ENCODE measurements around the gene IRAK4. TPM values are rescaled to one million over a fixed set of nuclear protein-coding genes. Genes with fewer than 3 reads are reported as not detected.

The IRAK4 gene
- total RNA-seq, 1 donor from 2014 or later, result 9.6 TPM

- H3K36me3 Mint-ChIP-seq (ENCODE audit: unreplicated experiment), result no peaks in the 10 kb centered on the region
- no peak overlapping the region for H3K27ac Mint-ChIP-seq (ENCODE audit: unreplicated experiment)
- H3K4me3 Mint-ChIP-seq (ENCODE audit: unreplicated experiment), result no peak overlapping the region
- DNase-seq (ENCODE audit: extremely low spot score, unreplicated experiment), result no peak
- TF ChIP-seq CTCF (IDR thresholded peaks at IDR 0.05), result no peak
- H3K9me3 Mint-ChIP-seq (ENCODE audit: unreplicated experiment), result peaks cover 3% of the 10 kb centered on the region
- H3K4me1 Mint-ChIP-seq (ENCODE audit: unreplicated experiment), result no peaks in the 10 kb centered on the region
- peaks cover 12% of the 10 kb centered on the region for H3K27me3 Mint-ChIP-seq (ENCODE audit: unreplicated experiment)
These were observed 30.1 kb upstream of the IRAK4 start for GRCh38 chr12:43728698-43729097.

- no peak overlapping the region for H3K27ac Mint-ChIP-seq (ENCODE audit: unreplicated experiment)
- peaks cover 12% of the 10 kb centered on the region for H3K27me3 Mint-ChIP-seq (ENCODE audit: unreplicated experiment)
- H3K36me3 Mint-ChIP-seq (ENCODE audit: unreplicated experiment), result no peaks in the 10 kb centered on the region
- TF ChIP-seq CTCF (IDR thresholded peaks at IDR 0.05), result no peak
- no peaks in the 10 kb centered on the region for H3K4me1 Mint-ChIP-seq (ENCODE audit: unreplicated experiment)
- H3K4me3 Mint-ChIP-seq (ENCODE audit: unreplicated experiment), result no peak overlapping the region
- DNase-seq (ENCODE audit: extremely low spot score, unreplicated experiment), result no peak
- peaks cover 3% of the 10 kb centered on the region for H3K9me3 Mint-ChIP-seq (ENCODE audit: unreplicated experiment)
These were observed 28.5 kb upstream of the IRAK4 start for GRCh38 chr12:43730283-43730682.

GRCh38 chr12:43733687-43734086 lies 25.1 kb upstream of the IRAK4 start:
- H3K4me1 Mint-ChIP-seq (ENCODE audit: unreplicated experiment), result peaks cover 6% of the 10 kb centered on the region
- peaks cover 12% of the 10 kb centered on the region for H3K27me3 Mint-ChIP-seq (ENCODE audit: unreplicated experiment)
- H3K27ac Mint-ChIP-seq (ENCODE audit: unreplicated experiment), result no peak overlapping the region
- H3K4me3 Mint-ChIP-seq (ENCODE audit: unreplicated experiment), result no peak overlapping the region
- peak; percentile 12 for TF ChIP-seq CTCF (IDR thresholded peaks at IDR 0.05)
- H3K9me3 Mint-ChIP-seq (ENCODE audit: unreplicated experiment), result no peaks in the 10 kb centered on the region
- no peaks in the 10 kb centered on the region for H3K36me3 Mint-ChIP-seq (ENCODE audit: unreplicated experiment)
- no peak for DNase-seq (ENCODE audit: extremely low spot score, unreplicated experiment)

GRCh38 chr12:43736927-43737440 lies 21.8 kb upstream of the IRAK4 start:
- Mint-ChIP-seq H3K27me3 (ENCODE audit: unreplicated experiment) (no peaks in the 10 kb centered on the region), H3K27ac (ENCODE audit: unreplicated experiment) (peak overlapping the region; percentile 52), H3K4me3 (ENCODE audit: unreplicated experiment) (no peak overlapping the region), H3K36me3 (ENCODE audit: unreplicated experiment) (no peaks in the 10 kb centered on the region), H3K4me1 (ENCODE audit: unreplicated experiment) (peaks cover 9% of the 10 kb centered on the region), H3K9me3 (ENCODE audit: unreplicated experiment) (no peaks in the 10 kb centered on the region)
- DNase-seq (ENCODE audit: extremely low spot score, unreplicated experiment), result no peak
- no peak for TF ChIP-seq CTCF (IDR thresholded peaks at IDR 0.05)

GRCh38 chr12:43737646-43738045 lies 21.1 kb upstream of the IRAK4 start:
- Mint-ChIP-seq H3K27ac (ENCODE audit: unreplicated experiment) (no peak overlapping the region), H3K9me3 (ENCODE audit: unreplicated experiment) (no peaks in the 10 kb centered on the region), H3K4me1 (ENCODE audit: unreplicated experiment) (peaks cover 15% of the 10 kb centered on the region), H3K4me3 (ENCODE audit: unreplicated experiment) (no peak overlapping the region), H3K27me3 (ENCODE audit: unreplicated experiment) (no peaks in the 10 kb centered on the region), H3K36me3 (ENCODE audit: unreplicated experiment) (no peaks in the 10 kb centered on the region)
- TF ChIP-seq CTCF (IDR thresholded peaks at IDR 0.05), result no peak
- DNase-seq (ENCODE audit: extremely low spot score, unreplicated experiment), result no peak

Data from osteocyte (in vitro differentiated cells).